Measurements from ENCODE around the gene BTBD9.

BTBD9 gene

GRCh38 chr6:38507173-38507572, 132.6 kb downstream of the BTBD9 start:
- DNase-seq (ENCODE audit: low read depth) = no peak

GRCh38 chr6:38505826-38506225, 133.9 kb downstream of the BTBD9 start:
- no peak for DNase-seq (ENCODE audit: low read depth)

- DNase-seq (ENCODE audit: low read depth) = no peak
Measured at GRCh38 chr6:38504996-38505395, 134.7 kb downstream of the BTBD9 start.

- DNase-seq (ENCODE audit: low read depth) = no peak
Measured at GRCh38 chr6:38503960-38504682, 135.6 kb downstream of the BTBD9 start.

GRCh38 chr6:38503032-38503773, 136.5 kb downstream of the BTBD9 start:
- DNase-seq (ENCODE audit: low read depth) = no peak

- no peak for DNase-seq (ENCODE audit: low read depth)
Measured at GRCh38 chr6:38502423-38502822, 137.3 kb downstream of the BTBD9 start.

GRCh38 chr6:38501931-38502330, 137.8 kb downstream of the BTBD9 start:
- no peak for DNase-seq (ENCODE audit: low read depth)

GRCh38 chr6:38499529-38500096, 140.1 kb downstream of the BTBD9 start:
- no peak for DNase-seq (ENCODE audit: low read depth)

- no peak for DNase-seq (ENCODE audit: low read depth)
Measured at GRCh38 chr6:38498805-38499445, 140.8 kb downstream of the BTBD9 start.

GRCh38 chr6:38498085-38498484, 141.6 kb downstream of the BTBD9 start:
- DNase-seq (ENCODE audit: low read depth) = no peak

GRCh38 chr6:38497546-38497945, 142.2 kb downstream of the BTBD9 start:
- DNase-seq (ENCODE audit: low read depth) = no peak

GRCh38 chr6:38495922-38496635, 143.7 kb downstream of the BTBD9 start:
- no peak for DNase-seq (ENCODE audit: low read depth)

- no peak for DNase-seq (ENCODE audit: low read depth)
Measured at GRCh38 chr6:38495518-38495917, 144.2 kb downstream of the BTBD9 start.

- peak; percentile 48 for DNase-seq (ENCODE audit: low read depth)
Measured at GRCh38 chr6:38493931-38494547, 145.7 kb downstream of the BTBD9 start.

GRCh38 chr6:38492031-38492430, 147.7 kb downstream of the BTBD9 start:
- no peak for DNase-seq (ENCODE audit: low read depth)

GRCh38 chr6:38489951-38490350, 149.8 kb downstream of the BTBD9 start:
- peak; percentile 36 for DNase-seq (ENCODE audit: low read depth)

- DNase-seq (ENCODE audit: low read depth) = no peak
Measured at GRCh38 chr6:38487423-38487822, 152.3 kb downstream of the BTBD9 start.

- DNase-seq (ENCODE audit: low read depth) = no peak
Measured at GRCh38 chr6:38485488-38485887, 154.2 kb downstream of the BTBD9 start.

GRCh38 chr6:38484656-38485055, 155.1 kb downstream of the BTBD9 start:
- no peak for DNase-seq (ENCODE audit: low read depth)

- no peak for DNase-seq (ENCODE audit: low read depth)
Measured at GRCh38 chr6:38483526-38483925, 156.2 kb downstream of the BTBD9 start.

- DNase-seq (ENCODE audit: low read depth) = no peak
Measured at GRCh38 chr6:38482466-38482865, 157.3 kb downstream of the BTBD9 start.

GRCh38 chr6:38481851-38482250, 157.9 kb downstream of the BTBD9 start:
- DNase-seq (ENCODE audit: low read depth) = no peak

Measured in stromal cell of bone marrow (primary cell).